Right atrium auricular region (tissue), 2 donors: ENCODE measurements around the gene NAP1L4. TPM values are rescaled to one million over a fixed set of nuclear protein-coding genes. Genes with fewer than 3 reads are reported as not detected.

Experiments used
- DNase-seq: peaks from one replicate; pipeline ENCODE4 v3.0.0-alpha.2; 2019; ENCODE audit warnings: low spot score
- H3K27ac ChIP-seq, 2 donors: fragments of 200-600 bp; sonication (generic); 1 replicate in 1 of 2; 2 replicates in 1 of 2; pipeline ENCODE4 v1.5.1; 2016 to 2019
- H3K27me3 ChIP-seq, 2 donors: fragments of 200-600 bp; sonication (generic); one replicate each; pipeline versions ENCODE4 v1.5.1 to v1.6.0; 2017 to 2019
- H3K36me3 ChIP-seq: fragments of 200-600 bp; sonication (generic); one replicate; pipeline ENCODE4 v1.5.1; 2016
- H3K4me1 ChIP-seq, 2 donors: fragments of 200-600 bp; sonication (generic); one replicate each; pipeline versions ENCODE4 v1.5.1 to v1.6.0; 2017 to 2019
- H3K4me3 ChIP-seq, 2 donors: fragments of 200-600 bp; sonication (generic); 1 replicate in 1 of 2; 2 replicates in 1 of 2; pipeline ENCODE4 v1.5.1; 2017 to 2019; ENCODE audit warnings: mild to moderate bottlenecking in 1 of 2, moderate library complexity in 1 of 2
- H3K9me3 ChIP-seq, 2 donors: fragments of 200-600 bp; sonication (generic); one replicate each; pipeline ENCODE4 v1.5.1; 2019
- total RNA-seq, 2 donors: library from RNA; depleted of rRNA; stranded (reverse); fragments of >200 nt; gene quantifications; one replicate each; pipeline ENCODE4 v1.1.0, GENCODE V29; 2016
- TF ChIP-seq, protein P1 (sequence below), 2 donors: fragments of 200-600 bp; sonication (generic); IDR thresholded peaks; one replicate each; pipeline ENCODE4 v1.5.1; 2019; ENCODE audit warnings: antibody characterized with exemption in 2 of 2

The NAP1L4 gene
- total RNA-seq, 2 donors from 2014 or later = 79.2 to 128 TPM

DNA sequence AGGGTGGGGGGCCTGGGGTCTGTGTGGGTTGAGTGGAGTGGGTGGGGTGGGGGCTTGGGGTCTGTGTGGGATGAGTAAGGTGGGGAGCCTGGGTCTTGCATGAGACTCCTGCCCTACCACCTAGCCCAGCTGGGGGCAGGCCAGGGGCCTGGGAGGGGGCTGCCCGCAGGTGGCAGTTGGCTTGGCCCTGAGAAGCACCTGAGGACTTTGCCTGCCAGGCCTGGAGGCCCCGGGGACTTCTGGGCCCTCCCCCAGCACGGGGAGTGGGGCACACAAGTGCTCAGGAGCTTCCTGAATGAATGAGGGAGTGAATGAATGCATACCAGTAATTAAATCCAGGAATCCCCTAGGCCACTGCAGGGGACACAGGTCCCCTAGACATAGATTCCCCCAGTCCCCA lies 69.5 kb downstream of the NAP1L4 start:
- Histone ChIP-seq H3K4me1 (peaks cover 0 to 19% of the 10 kb centered on the region in 2 donors), H3K9me3 (no peaks in the 10 kb centered on the region), H3K27me3 (no peaks in the 10 kb centered on the region), H3K4me3 (no peak overlapping the region), H3K36me3 (no peaks in the 10 kb centered on the region), H3K27ac (no peak overlapping the region)
- TF ChIP-seq, protein P1, sequence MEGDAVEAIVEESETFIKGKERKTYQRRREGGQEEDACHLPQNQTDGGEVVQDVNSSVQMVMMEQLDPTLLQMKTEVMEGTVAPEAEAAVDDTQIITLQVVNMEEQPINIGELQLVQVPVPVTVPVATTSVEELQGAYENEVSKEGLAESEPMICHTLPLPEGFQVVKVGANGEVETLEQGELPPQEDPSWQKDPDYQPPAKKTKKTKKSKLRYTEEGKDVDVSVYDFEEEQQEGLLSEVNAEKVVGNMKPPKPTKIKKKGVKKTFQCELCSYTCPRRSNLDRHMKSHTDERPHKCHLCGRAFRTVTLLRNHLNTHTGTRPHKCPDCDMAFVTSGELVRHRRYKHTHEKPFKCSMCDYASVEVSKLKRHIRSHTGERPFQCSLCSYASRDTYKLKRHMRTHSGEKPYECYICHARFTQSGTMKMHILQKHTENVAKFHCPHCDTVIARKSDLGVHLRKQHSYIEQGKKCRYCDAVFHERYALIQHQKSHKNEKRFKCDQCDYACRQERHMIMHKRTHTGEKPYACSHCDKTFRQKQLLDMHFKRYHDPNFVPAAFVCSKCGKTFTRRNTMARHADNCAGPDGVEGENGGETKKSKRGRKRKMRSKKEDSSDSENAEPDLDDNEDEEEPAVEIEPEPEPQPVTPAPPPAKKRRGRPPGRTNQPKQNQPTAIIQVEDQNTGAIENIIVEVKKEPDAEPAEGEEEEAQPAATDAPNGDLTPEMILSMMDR (IDR thresholded peaks at IDR 0.05) = no peak
- no peak for DNase-seq

DNA sequence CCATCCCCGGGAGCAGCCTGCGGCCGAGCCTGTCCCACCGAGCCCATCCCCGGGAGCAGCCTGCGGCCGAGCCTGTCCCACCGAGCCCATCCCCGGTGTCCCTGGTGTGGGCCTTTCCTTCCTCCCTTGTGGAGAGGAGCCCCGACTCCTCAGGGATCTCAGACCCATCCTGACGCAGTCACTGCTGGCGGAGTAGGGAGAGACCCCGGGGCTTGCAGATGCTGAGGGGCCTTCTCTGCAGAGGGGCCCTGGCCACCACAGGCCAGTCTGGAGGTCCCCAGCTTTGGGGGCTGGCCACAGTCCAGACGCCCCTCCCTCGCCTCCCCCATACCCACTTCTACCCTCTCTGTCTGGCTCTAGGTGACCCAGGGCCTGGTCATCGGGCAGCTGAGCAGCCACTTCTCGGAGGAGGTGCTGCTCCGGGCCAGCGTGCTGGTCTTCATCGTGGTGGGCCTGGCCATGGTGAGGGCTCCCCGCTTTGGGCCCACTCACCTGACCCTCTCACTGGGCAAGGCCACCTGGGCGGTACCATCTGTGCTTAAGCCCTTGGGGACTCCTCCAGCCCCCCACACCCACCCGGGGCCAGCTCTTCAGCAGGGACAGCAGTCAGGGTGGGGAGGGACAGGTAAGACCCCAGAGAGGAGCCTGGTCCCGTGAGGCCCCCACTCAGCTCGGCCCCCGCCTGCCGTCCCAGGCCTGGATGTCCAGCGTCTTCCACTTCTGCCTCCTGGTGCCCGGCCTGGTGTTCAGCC lies 70.2 kb downstream of the NAP1L4 start:
- no peaks in the 10 kb centered on the region for H3K9me3 ChIP-seq
- no peaks in the 10 kb centered on the region for H3K27me3 ChIP-seq
- H3K4me1 ChIP-seq = peaks cover 0 to 18% of the 10 kb centered on the region in 2 donors
- no peak overlapping the region for H3K27ac ChIP-seq
- no peak overlapping the region for H3K4me3 ChIP-seq
- DNase-seq = no peak
- H3K36me3 ChIP-seq = no peaks in the 10 kb centered on the region
- TF ChIP-seq, protein P1 (IDR thresholded peaks at IDR 0.05) = no peak

DNA sequence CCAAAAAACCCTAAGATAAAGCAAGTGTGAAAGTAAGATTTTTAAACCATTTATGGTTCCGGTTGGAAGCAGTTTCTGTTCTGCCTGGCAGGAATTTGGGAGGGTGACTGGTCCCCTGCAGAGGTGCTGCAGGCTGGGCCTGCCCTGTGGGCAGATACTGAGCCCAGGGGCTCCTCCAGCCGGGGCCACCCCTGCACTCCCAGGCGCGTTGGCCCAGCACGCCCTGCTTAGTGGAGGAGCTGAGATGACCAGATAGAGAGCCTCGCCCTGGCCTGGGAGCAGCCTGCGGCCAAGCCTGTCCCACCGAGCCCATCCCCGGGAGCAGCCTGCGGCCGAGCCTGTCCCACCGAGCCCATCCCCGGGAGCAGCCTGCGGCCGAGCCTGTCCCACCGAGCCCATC lies 70.9 kb downstream of the NAP1L4 start:
- peaks cover 0 to 22% of the 10 kb centered on the region in 2 donors for H3K4me1 ChIP-seq
- no peak overlapping the region for H3K4me3 ChIP-seq
- H3K9me3 ChIP-seq = no peaks in the 10 kb centered on the region
- no peak for DNase-seq
- TF ChIP-seq, protein P1 (IDR thresholded peaks at IDR 0.05) = no peak
- no peaks in the 10 kb centered on the region for H3K36me3 ChIP-seq
- H3K27me3 ChIP-seq = no peaks in the 10 kb centered on the region
- H3K27ac ChIP-seq = no peak overlapping the region

DNA sequence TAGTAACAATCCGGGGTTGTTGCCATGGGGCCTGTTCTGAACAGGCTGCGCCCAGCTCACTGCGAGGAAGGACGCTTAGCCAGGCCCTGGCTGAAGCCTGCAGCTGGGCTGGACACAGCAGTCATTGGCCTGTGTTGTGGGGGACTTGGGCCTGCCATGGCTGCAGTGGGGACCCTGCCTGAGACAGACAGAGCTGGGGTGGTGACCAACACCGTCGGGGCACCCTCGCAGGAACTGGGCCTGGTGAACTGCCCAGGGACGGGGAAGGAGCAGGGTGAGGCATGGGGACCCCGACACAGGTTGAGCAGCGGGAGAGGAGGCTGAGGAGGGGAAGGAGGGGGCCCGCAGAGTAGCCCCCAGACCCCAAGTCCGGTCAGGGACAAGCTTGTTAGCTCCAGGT lies 71.8 kb downstream of the NAP1L4 start:
- H3K36me3 ChIP-seq = no peaks in the 10 kb centered on the region

GRCh38 chr11:2919837-2920236 lies 72.3 kb downstream of the NAP1L4 start:
- H3K4me3 ChIP-seq = no peak overlapping the region

More for the DNA sequence above, 71.8 kb downstream of the NAP1L4 start:
- peak overlapping the region; percentile 59 to 64 for H3K27ac ChIP-seq
- H3K27me3 ChIP-seq = no peaks in the 10 kb centered on the region
- no peak for DNase-seq
- TF ChIP-seq, protein P1 (IDR thresholded peaks at IDR 0.05) = no peak
- H3K9me3 ChIP-seq = no peaks in the 10 kb centered on the region
- H3K4me3 ChIP-seq = no peak overlapping the region
- peaks cover 0 to 31% of the 10 kb centered on the region in 2 donors for H3K4me1 ChIP-seq

More at GRCh38 chr11:2919837-2920236, 72.3 kb downstream of the NAP1L4 start:
- no peaks in the 10 kb centered on the region for H3K27me3 ChIP-seq
- H3K9me3 ChIP-seq = no peaks in the 10 kb centered on the region
- no peak for DNase-seq
- peak overlapping the region; percentile 59 to 64 for H3K27ac ChIP-seq
- H3K36me3 ChIP-seq = no peaks in the 10 kb centered on the region
- H3K4me1 ChIP-seq = peaks cover 0 to 35% of the 10 kb centered on the region in 2 donors
- TF ChIP-seq, protein P1 (IDR thresholded peaks at IDR 0.05) = no peak
